ENCODE data around the gene SERGEF.

- TF ChIP-seq CTCF (IDR thresholded peaks at IDR 0.05; ENCODE audit: insufficient read depth, low read length, poor library complexity, severe bottlenecking) (no peak), EZH2phosphoT487 (conservative IDR thresholded peaks at IDR 0.05; ENCODE audit: low read length) (no peak)
Measured at GRCh38 chr11:17915500-17916143, 97.2 kb downstream of the SERGEF start.
